Breast epithelium (tissue), 3 donors: ENCODE measurements around the gene OR5B17.

Experiments
- CTCF ChIP-seq, 3 donors: fragments of 450-650 bp; IDR thresholded peaks; one replicate each; pipeline ENCODE4 v1.5.1; 2016 to 2017; ENCODE audit warnings: antibody characterized with exemption in 3 of 3, mild to moderate bottlenecking in 3 of 3, moderate library complexity in 3 of 3
- POLR2A ChIP-seq: fragments of 450-650 bp; IDR thresholded peaks from one replicate; pipeline ENCODE4 v1.6.1; 2016; ENCODE audit warnings: antibody characterized with exemption, mild to moderate bottlenecking, moderate library complexity
- POLR2AphosphoS5 ChIP-seq, 3 donors: sonication (generic); formaldehyde crosslinking; IDR thresholded peaks; one replicate each; pipeline ENCODE4 v1.6.1; 2017; ENCODE audit warnings: antibody characterized with exemption in 3 of 3

GRCh38 chr11:58358969-58359368 is at the start of gene OR5B17:
- TF ChIP-seq CTCF (IDR thresholded peaks at IDR 0.05) (no peak), POLR2AphosphoS5 (IDR thresholded peaks at IDR 0.05) (no peak), POLR2A (no peak)
